GM21786 (cell line): Measurements from ENCODE around the gene C6orf141.
"Not testable (repeated sequence)": the region's sequence is repeated elsewhere in the genome, so short reads cannot be mapped to it uniquely, and the experiment has no call there.

ENCODE experiments used
- ATAC-seq: cut with Tn5 transposase; IDR thresholded peaks from one replicate; pipeline ENCODE4 v1.9.1; 2021; ENCODE audit not compliant: unreplicated experiment

C6orf141 gene

GRCh38 chr6:49565855-49566254 lies 15.4 kb downstream of the C6orf141 start:
- no peak for ATAC-seq

- no peak for ATAC-seq
Observed at GRCh38 chr6:49570474-49571079, 20.1 kb downstream of the C6orf141 start.

- ATAC-seq = no peak
Observed at GRCh38 chr6:49576618-49577017, 26.1 kb downstream of the C6orf141 start.

GRCh38 chr6:49579649-49580048 lies 29.2 kb downstream of the C6orf141 start:
- no peak for ATAC-seq

GRCh38 chr6:49582529-49582928 lies 32.1 kb downstream of the C6orf141 start:
- ATAC-seq = no peak

GRCh38 chr6:49587262-49587661 lies 36.8 kb downstream of the C6orf141 start:
- not testable (repeated sequence) for ATAC-seq
